EH (cell line): ENCODE results near the gene CBR3.
"Not testable (repeated sequence)": the region's sequence is repeated elsewhere in the genome, so short reads cannot be mapped to it uniquely, and the experiment has no call there.

Experiments used
- DNase-seq: peaks from one replicate; pipeline ENCODE4 v3.0.0-alpha.2; 2015; ENCODE audit warnings: low read depth

The CBR3 gene

DNA sequence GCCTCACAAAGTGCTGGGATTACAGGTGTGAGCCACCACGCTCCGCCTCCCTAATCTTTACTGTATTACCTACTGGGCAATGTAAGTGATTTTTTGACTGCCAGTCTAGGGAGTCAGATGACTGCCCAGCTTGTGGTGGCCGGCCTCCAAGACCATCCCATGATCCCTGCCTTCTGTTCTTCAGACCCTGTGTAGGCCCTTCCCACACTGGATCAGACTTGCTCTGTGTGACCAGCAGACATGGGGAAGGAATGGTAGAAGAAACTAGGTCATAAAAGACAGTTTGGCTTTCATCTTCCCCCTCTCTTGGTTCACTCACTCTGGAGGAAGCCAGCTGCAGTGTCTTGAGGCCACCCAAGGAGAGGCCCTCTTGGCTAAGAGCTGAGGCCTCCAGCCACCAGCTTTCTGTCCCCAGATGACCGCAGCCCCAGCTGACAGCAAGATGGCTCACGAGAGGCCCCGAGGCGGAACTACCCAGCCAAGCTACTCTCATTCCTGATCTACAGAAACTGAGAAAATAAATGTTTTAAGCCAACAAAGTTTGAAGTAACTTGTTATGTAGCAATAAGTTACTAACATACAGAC, 14.5 kb upstream of the CBR3 start:
- peak; percentile 67 for DNase-seq

DNA sequence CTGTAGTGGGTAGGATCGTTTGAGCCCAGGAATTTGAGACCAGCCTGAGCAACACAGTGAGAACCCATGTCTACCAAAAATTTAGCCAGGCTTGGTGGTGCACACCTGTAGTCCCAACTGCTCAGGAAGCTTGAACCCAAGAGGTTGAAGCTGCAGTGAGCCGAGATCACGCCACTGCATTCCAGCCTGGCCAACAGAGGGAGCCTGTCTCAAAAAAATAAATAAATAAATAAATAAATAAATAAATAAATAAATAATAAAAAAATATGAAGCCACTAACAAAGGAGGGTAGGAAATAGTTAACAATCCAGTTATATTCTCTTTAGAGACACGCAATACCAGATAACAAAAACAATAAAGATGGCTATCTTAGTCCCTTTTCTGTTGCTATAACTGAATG, 11.9 kb upstream of the CBR3 start:
- peak; percentile 22 for DNase-seq

DNA sequence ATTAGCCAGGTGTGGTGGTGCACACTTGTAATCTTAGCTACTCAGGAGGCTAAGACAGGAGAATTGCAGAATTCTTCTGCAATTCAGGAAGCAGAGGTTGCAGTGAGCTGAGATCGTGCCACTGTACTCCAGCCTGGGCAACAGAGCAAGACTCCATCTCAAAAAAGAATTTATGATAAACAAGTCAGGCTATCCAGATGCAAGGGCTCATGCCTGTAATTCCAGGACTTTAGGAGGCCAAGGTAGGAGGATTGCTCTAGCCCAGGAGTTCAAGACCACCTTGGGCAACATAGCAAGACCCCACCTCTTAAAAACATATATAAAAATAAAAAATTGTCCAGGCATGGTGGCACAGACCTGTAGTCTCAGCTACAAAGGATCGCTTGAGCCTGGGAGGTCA, 10.5 kb upstream of the CBR3 start:
- DNase-seq: no peak

DNA sequence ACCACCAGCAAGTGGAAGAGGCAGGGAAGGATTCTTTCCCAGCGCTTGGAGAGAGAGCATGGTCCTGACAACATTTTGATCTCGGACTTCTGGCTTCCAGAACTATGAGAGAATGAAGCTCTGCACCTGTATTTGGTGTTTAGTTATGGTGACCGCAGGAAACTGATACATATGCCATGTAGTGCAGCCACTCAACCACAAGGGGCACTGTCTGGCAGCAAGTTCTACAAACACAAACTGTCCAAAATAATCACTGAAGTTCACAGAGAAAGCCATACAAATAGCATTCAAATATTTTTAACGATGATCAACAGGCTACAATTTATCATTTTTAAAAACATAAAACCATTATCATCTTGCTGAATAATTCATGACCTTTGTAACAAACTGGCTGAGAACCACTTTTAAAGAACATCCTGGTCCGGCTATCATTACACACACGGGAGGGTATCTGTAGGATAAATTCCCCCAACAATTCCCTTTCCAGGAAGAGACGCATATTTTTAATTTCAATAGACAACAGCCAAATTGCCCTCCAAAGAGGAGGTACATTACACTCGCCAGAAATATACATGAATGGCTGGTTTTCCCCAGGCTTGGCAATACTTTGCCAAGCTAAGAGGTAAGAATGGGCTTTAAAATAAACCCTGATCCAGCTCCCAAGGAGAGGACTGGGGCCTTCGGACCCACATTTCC, 9.2 kb upstream of the CBR3 start:
- DNase-seq: peak; percentile 60

DNA sequence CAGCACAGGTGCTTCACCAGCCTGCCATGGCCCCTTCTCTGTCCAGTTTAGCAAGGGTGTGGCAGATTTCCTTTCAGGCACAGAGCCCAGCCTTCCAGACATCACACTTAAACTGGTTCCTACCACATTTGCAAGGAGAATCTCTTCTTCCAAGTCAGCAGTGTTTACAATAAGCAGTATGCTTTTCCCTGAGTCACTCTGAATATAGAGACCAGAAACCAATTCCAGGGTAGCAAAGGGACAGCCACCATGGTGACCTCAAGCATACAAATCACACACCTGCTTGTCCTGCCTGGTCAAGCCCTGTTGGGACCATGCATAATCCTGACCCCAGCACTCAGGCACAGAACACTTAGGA, 8.7 kb upstream of the CBR3 start:
- peak; percentile 13 for DNase-seq

DNA sequence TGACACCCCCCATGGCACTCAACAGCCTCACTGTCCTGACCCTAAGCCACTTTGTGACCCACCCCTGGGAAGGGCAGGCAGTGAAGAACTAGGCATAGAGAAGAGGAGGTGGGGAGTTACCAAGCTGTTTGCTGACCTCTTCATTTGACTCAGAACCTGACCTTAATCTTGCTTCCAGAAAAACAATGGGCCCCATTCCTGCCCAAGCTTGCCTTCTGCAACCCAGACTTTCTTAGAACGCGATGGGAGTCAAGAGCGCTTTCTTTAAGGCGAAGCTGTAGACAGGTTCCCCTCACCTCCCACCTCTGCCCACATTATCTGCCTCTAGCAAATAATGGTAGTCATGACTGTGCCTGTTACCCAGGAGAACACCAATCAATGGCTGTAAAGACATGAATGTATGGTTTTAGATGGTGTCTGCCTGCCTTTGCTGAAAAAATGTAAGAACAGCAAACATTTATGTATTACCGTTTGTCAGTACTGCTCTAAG, 8.2 kb upstream of the CBR3 start:
- DNase-seq: no peak

DNA sequence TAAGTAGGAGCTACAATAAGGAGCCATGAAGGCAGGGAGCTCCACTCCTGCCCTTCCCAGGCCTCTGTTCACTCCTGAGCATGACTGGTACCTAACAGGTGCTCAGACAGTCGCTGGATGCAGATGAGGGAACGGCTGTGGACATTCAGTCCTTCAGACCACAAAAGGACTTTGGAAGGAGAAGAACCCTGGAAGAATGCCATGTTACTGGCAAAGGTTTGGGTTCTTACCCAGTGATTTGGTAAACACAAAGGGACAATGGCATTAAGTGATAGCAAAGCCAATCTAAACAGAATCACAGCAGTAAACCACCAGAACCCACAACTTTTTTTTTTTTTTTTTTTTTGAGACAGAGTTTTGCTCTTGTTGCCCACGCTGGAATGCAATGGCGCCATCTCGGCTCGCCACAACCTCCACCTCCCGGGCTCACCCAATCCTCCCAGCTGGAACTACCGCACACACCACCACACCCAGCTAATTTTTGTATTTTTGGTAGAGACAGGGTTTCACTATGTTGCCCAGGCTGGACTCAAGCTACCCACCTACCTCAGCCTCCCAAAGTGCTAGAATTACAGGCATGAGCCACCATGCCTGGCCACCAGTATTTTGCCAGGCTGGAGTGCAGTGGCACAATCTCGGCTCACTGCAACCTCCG, 7.5 kb upstream of the CBR3 start:
- DNase-seq: no peak

DNA sequence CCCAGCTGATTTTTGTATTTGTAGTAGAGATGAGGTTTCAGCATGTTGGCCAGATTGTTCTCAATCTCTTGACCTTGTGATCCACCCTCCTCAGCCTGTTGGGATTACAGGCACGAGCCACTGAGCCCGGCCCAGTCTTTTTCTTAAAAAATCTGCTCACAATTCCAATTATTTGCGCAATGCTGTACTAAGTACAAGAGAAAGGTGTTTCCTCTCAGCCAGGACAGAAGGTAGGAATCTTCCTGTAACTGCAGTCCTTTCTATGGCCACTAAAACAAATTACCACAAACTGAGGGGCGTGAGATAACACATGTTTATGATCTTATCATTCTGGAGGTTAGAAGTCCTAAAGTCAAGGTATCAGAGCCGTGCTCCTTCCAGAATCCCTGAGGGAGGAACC, 6.9 kb upstream of the CBR3 start:
- no peak for DNase-seq

DNA sequence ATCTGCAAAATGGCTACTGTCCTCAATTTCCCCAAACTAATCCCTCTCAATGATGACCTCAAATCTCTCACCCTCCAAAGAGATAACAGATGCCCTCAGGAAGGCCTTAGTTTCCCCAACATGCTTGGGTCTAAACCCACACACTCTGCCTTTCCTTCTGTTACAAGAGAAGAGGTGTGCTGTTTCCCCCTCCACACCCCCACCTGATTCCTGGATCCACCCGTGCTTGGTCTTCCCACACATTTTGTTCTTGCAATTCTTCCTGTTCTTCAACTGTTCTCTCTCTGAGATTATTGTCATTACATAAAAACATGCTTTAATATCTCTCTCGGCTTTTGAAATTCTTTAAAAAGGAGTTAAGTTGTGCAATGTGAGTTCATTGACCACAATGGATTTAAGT, 5.7 kb upstream of the CBR3 start:
- DNase-seq: no peak

DNA sequence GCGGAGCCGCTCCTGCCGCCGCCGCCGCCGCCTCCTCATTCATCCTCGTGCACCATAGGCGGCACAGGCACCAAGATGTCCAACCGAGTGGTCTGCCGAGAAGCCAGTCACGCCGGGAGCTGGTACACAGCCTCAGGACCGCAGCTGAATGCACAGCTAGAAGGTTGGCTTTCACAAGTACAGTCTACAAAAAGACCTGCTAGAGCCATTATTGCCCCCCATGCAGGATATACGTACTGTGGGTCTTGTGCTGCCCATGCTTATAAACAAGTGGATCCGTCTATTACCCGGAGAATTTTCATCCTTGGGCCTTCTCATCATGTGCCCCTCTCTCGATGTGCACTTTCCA, 4.5 kb upstream of the CBR3 start:
- DNase-seq: not testable (repeated sequence)

DNA sequence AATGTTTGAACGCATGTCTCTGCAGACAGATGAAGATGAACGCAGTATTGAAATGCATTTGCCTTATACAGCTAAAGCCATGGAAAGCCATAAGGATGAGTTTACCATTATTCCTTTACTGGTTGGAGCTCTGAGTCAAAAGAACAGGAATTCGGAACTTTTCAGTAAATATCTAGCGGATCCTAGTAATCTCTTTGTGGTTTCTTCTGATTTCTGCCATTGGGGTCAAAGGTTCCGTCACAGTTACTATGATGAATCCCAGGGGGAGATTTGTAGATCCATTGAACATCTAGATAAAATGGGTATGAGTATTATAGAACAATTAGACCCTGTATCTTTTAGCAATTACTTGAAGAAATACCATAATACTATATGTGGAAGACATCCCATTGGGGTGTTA, 4.0 kb upstream of the CBR3 start:
- not testable (repeated sequence) for DNase-seq

DNA sequence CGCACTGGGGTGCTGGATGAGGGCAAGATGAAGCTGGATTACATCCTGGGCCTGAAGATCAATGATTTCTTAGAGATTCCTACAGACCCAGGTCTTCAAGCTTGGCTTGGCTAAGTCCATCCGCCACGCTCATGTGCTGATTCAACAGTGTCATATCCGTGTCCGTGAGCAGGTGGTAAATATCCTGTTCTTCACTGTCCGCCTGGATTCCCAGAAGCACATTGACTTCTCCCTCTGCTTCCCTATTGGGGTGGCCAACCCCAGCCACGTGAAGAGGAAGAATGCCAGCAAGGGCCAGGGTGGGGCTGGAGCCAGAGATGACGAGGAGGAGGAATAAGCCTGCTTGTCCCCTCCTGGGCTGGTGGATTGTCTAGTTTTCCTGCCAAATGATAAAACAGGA, 2.2 kb upstream of the CBR3 start:
- no peak for DNase-seq

DNA sequence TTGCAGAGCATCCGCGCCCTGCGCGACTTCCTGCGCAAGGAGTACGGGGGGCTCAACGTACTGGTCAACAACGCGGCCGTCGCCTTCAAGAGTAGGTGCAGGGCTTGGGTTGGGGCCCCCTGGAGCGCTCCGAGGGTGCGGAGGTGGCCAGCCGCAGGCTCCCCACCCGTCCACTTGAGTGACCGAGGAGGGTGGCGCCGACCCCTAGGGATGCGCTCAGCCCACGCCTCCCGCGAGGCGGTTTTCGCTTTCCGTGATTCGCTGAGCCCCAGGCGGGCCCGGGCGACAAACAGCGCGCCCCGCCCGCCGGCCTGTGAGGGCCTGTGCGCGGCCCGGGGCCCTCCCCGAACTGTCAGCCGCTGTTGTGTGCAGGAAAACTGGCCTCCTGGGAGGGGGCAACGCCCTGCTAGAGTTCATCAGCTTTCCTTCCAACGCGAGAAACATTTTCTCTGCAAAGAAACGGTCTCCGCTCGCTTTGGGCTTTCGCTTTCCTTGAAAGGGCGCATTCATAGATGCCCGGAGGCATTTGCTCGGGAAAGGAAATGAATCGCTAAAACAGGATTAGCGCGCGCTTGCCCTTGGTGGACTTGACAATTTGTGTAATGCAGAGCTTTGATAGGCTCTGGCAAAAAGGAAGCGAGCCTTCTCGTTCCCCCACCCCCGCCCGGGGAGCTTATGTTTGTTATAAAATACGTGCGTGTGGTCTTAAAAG, 668 bp downstream of the CBR3 start:
- DNase-seq: peak; percentile 92

DNA sequence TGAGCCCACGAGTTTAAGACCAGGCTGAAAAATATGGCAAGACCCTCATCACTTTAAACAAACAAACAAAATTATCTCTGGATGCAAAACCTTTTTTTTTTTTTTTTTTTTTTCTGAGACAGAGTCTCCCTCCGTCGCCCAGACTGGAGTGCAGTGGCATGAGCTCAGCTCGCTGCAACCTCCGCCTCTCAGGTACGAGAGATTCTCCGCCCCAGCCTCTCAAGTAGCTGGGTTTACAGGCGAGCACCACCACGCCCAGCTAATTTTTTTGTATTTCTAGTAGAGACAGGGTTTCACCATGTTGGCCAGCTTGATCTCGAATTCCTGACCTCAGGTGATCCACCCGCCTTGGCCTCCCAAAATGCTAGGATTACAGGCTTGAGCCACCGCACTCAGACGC, 4.9 kb downstream of the CBR3 start:
- not testable (repeated sequence) for DNase-seq

DNA sequence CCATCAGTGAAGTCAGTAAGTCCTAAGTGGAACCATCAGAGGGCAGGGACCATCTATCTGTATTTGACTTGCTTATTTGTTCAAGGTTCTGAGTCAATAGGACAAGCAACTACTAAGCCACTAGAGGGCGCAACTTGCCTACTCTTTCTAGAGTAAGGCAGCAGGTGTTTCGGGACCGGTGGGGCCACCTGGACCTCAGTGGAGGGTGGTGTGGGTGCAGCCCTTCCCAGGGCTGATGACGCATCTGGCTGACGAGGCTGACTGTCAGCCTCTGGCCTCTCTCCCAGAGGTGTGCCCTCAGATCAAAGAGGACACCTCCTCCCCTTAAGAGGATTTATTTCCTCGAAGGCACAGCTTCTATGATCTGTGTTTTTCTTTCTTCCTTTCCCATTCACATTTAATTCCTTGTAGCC, 6.6 kb downstream of the CBR3 start:
- peak; percentile 81 for DNase-seq

DNA sequence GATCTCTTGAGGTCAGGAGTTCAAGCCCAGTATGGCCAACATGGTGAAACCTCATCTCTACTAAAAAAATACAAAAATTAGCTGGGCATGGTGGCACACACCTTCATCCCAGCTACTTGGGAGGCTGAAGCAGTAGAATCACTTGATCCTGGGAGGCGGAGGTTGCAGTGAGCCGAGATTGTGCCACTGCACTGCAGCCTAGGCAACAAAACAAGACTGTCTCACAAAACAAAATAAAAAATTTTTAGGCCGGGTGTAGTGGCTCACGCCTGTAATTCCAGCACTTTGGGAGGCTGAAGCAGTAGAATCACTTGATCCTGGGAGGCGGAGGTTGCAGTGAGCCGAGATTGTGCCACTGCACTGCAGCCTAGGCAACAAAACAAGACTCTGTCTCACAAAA, 9.4 kb downstream of the CBR3 start:
- not testable (repeated sequence) for DNase-seq

DNA sequence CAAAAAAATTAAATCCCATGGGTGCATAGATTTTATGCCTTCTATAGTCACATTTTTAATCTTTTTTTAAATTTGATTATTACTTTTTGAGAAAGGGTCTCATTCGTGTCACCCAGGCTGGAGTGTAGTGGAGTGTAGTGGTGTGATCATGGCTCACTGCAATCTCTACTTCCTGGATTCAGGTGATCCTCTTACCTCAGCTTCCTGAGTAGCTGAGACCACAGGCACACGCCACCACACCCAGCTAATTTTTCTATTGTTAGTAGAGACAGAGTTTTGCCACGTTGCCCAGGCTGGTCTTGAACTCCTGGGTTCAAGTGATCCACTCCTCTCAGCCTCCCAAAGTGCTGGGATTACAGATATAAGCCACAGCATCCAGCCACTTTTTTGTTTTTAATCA, 10.4 kb downstream of the CBR3 start:
- no peak for DNase-seq

DNA sequence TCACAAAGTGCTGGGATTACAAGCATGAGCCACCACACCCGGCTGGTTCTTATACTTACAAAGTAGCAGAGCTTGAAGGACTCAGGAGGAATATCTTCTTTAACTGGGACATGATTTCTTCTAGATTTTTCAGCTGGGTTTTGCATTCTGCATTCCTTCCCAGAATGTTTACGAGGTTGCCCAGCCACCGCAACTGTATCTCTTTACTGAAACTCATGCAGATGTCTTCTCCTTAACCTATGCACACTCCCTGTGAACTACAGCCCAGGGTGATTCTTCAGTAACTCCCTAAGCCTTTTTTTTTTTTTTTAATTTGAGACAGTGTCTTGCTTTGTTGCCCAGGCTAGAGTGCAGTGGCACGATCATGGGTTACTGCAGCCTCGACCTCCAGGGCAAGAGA, 13.0 kb downstream of the CBR3 start:
- DNase-seq: peak; percentile 38

DNA sequence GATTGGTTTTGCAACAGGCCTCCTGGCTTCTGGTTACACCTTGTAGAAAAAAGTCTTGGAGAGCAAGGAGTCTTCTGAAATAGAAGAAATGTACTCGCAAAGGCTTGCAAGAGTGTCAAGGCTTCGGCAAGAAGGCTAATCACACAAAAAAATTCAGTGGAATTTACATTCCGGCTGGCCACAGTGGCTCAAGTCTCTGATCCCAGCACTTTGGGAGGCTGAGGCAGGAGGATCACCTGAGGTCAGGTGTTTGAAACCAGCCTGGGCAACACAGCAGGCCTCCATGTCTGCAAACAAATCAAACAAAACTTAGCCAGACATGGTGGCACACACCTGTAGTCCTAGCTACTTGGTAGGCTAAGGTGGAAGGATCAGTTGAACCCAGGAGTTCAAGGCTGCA, 14.0 kb downstream of the CBR3 start:
- DNase-seq: no peak

DNA sequence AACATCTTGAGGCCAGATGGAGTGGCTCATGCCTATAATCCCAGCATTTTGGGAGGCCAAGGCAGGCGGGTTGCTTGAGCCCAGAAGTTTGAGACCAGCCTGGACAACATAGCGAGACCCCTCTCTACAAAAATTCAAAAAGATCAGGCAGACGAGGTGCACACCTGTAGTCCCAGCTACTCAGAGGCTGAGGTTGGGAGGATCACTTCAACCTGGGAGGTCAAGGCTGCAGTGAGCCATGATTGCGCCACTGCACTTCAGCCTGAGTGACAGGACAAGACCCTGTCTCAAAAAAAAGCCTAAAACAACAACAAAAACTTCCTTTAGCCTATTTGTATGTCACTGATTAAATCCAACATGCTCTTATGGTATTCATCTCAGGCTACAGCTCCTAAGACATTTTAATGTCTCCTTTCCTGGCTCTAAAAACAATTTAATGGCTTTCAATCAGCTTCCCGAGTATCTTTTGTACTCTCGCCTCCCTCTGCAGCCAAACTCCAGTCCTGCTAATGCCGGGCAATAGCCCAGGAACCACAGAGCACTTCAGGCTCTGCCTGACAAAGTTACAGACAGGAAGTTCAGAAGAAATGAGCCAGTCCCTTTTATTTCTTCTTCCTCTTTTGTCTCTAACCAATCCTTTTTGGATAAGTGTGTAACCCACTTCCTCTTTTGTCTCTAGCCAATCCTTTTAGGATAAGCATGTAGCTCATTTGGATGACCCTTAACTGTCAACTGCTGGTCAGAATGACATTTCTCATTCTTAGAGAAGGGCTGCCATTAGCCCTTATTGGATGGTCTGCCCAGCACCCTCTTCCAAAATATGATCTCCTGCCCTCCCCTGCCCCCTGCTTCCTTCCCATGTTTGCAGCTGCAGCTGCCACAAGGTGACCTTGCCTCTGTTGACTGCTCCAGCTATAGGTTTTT, 15.2 kb downstream of the CBR3 start:
- peak; percentile 75 for DNase-seq

DNA sequence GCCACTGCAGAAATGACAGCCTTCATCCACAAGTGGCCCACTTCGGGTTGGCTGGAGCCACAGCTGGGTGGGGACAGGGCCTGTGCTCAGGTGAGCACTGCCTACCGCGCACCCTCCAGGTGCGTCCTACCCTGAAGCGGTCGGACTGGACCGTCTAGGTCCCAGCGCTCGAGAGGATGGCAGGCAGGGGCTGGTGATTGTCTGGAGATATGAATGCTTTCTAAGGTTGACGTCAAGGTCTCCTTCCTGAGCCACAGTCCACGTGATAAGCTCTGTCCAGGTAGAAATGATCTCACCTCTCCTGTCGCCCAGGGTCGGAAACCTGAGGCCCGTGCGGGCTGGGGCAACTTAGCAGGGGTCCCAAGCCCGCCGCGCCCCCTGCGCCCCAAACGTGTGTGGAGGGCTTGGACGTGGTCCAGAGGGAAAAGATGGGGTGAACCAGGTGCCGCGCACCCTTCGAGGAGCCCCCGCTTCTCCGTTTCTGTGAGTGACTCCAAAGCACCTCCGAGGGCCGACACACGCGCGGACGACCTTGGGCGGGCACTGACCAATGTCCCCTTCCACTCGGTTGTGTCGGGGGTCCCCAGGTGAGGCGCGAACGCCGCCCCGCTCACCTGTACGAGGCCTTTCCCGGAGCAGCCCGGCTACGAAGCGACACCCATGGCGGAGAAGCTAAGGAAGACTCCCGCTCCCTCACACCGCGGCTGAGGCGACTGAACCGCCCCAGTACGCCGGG, 20.9 kb downstream of the CBR3 start:
- DNase-seq: no peak
